AG04449 (cell line): ENCODE data around the gene ACE.

ENCODE experiments used
- CTCF ChIA-PET: fragments of 350-600 bp; formaldehyde crosslinking; extraction: SDS; loops from one replicate; lab custom pipeline; 2021; ENCODE audit warnings: antibody characterized with exemption; lab: Yijun Ruan, JAX
- POLR2A ChIA-PET: fragments of 400-600, 350-600 bp; formaldehyde crosslinking; extraction: SDS; loops from one replicate; lab custom pipeline; 2020; ENCODE audit warnings: antibody characterized with exemption, inconsistent platforms; lab: Yijun Ruan, JAX
- DNase-seq: peaks from one replicate; pipeline ENCODE4 v3.0.0-alpha.2; 2010; ENCODE audit warnings: low read depth, low spot score
- H3K4me3 ChIP-seq: 2 replicates; pipeline ENCODE4 v1.5.1; 2011; ENCODE audit warnings: low read depth, mild to moderate bottlenecking, control low read depth, low read length
- CTCF ChIP-seq: IDR thresholded peaks from one replicate; pipeline ENCODE4 v1.5.1; 2011; ENCODE audit warnings: mild to moderate bottlenecking, moderate library complexity, low read length, control low read depth, inconsistent platforms; ENCODE audit not compliant: insufficient read depth; ENCODE audit errors: missing control alignments

ACE gene

GRCh38 chr17:63519972-63520882 is 43.4 kb downstream of the ACE start:
- H3K4me3 ChIP-seq, result no peak overlapping the region
- POLR2A ChIA-PET, result no interaction called here
- CTCF ChIA-PET, result no interaction called here
- DNase-seq, result no peak
- TF ChIP-seq CTCF, result no peak

GRCh38 chr17:63523253-63523855 is 46.5 kb downstream of the ACE start, which contains the start of gene KCNH6:
KCNH6 (plus strand) TSS chr17:63523358; CDS start chr17:63523414, 56 bp downstream.
- no peak for TF ChIP-seq CTCF
- no peak for DNase-seq
- ChIA-PET POLR2A (interaction anchor here (0.8 kb wide), 1 partner anchor 29 kb away, joined by 3 read pairs; no protein-coding TSS in a partner anchor), CTCF (interaction anchor here (0.8 kb wide), 1 partner anchor 24 kb away, joined by 3 read pairs; no protein-coding TSS in a partner anchor)
- no peak within 1 kb of the TSS for H3K4me3 ChIP-seq

- POLR2A ChIA-PET, result no interaction called here
- no peak for DNase-seq
- no peak overlapping the region for H3K4me3 ChIP-seq
- TF ChIP-seq CTCF, result no peak
- CTCF ChIA-PET, result no interaction called here
Measured at GRCh38 chr17:63524051-63524450, 47.2 kb downstream of the ACE start.

GRCh38 chr17:63525190-63525946 is 48.5 kb downstream of the ACE start:
- ChIA-PET POLR2A (no interaction called here), CTCF (no interaction called here)
- TF ChIP-seq CTCF, result no peak
- H3K4me3 ChIP-seq, result no peak overlapping the region
- DNase-seq, result no peak

GRCh38 chr17:63526861-63527260 is 50.0 kb downstream of the ACE start:
- ChIA-PET CTCF (interaction anchor here (1.3 kb wide), 1 partner anchor 16 kb away, joined by 3 read pairs; no protein-coding TSS in a partner anchor), POLR2A (interaction anchor here (0.6 kb wide), 1 partner anchor 20 kb away, joined by 3 read pairs; no protein-coding TSS in a partner anchor)
- DNase-seq, result no peak
- no peak for TF ChIP-seq CTCF
- no peak overlapping the region for H3K4me3 ChIP-seq
